ENCODE measurements around the gene SMAD2. TPM values are rescaled to one million over a fixed set of nuclear protein-coding genes. Genes with fewer than 3 reads are reported as not detected.

SMAD2 gene
- total RNA-seq, 1 experiment from 2014 or later, result 163 TPM

GRCh38 chr18:47901624-47902362 lies 28.7 kb downstream of the SMAD2 start:
- peak overlapping the region; percentile 97 for H3K27ac ChIP-seq (ENCODE audit: low read length)
- H3K9ac ChIP-seq (ENCODE audit: low read length), result peak overlapping the region; percentile 52
- no peak overlapping the region for H2AFZ ChIP-seq (ENCODE audit: low read length)
- H4K20me1 ChIP-seq (ENCODE audit: insufficient read depth, low read depth, low read length), result peaks cover 45% of the 10 kb centered on the region
- peak overlapping the region; percentile 55 for H3K4me3 ChIP-seq (ENCODE audit: low read length)
- DNase-seq, result peak; percentile 85
- peak overlapping the region; percentile 77 for H3K4me2 ChIP-seq (ENCODE audit: low read depth, low read length, poor library complexity, severe bottlenecking)
- peaks cover 100% of the 10 kb centered on the region for H3K79me2 ChIP-seq (ENCODE audit: low read length)
- no peaks in the 10 kb centered on the region for H3K27me3 ChIP-seq (ENCODE audit: low read length)
- H3K9me2 ChIP-seq (replicated peaks; ENCODE audit: insufficient read depth, low read length), result no peaks in the 10 kb centered on the region
- peaks cover 89% of the 10 kb centered on the region for H3K4me1 ChIP-seq (ENCODE audit: low read length)
- no peaks in the 10 kb centered on the region for H3K9me3 ChIP-seq (ENCODE audit: low read length)
- H3K36me3 ChIP-seq (ENCODE audit: insufficient read depth, low read length), result peaks cover 16% of the 10 kb centered on the region; the same call in 1 of the 2 replicates

GRCh38 chr18:47899107-47899840 lies 31.2 kb downstream of the SMAD2 start:
- H3K27ac ChIP-seq (ENCODE audit: low read length), result peak overlapping the region; percentile 97
- peak overlapping the region; percentile 27 for H3K4me2 ChIP-seq (ENCODE audit: low read depth, low read length, poor library complexity, severe bottlenecking)
- H3K27me3 ChIP-seq (ENCODE audit: low read length), result no peaks in the 10 kb centered on the region
- peaks cover 28% of the 10 kb centered on the region; the same call in 1 of the 2 replicates for H3K36me3 ChIP-seq (ENCODE audit: insufficient read depth, low read length)
- peak overlapping the region; percentile 11; the same call in 1 of the 2 replicates for H3K9ac ChIP-seq (ENCODE audit: low read length)
- peaks cover 77% of the 10 kb centered on the region for H3K4me1 ChIP-seq (ENCODE audit: low read length)
- H3K9me2 ChIP-seq (replicated peaks; ENCODE audit: insufficient read depth, low read length), result no peaks in the 10 kb centered on the region
- no peak for DNase-seq
- H3K79me2 ChIP-seq (ENCODE audit: low read length), result peaks cover 100% of the 10 kb centered on the region
- H3K9me3 ChIP-seq (ENCODE audit: low read length), result no peaks in the 10 kb centered on the region
- H3K4me3 ChIP-seq (ENCODE audit: low read length), result no peak overlapping the region
- peaks cover 37% of the 10 kb centered on the region for H4K20me1 ChIP-seq (ENCODE audit: insufficient read depth, low read depth, low read length)
- no peak overlapping the region for H2AFZ ChIP-seq (ENCODE audit: low read length)

- Histone ChIP-seq H3K4me3 (ENCODE audit: low read length) (no peak overlapping the region), H3K9me3 (ENCODE audit: low read length) (no peaks in the 10 kb centered on the region), H4K20me1 (ENCODE audit: insufficient read depth, low read depth, low read length) (peaks cover 35% of the 10 kb centered on the region), H3K27ac (ENCODE audit: low read length) (peak overlapping the region; percentile 97; the same call in 1 of the 2 replicates), H3K36me3 (ENCODE audit: insufficient read depth, low read length) (peaks cover 28% of the 10 kb centered on the region; the same call in 1 of the 2 replicates), H3K4me1 (ENCODE audit: low read length) (peaks cover 71% of the 10 kb centered on the region), H3K9ac (ENCODE audit: low read length) (no peak overlapping the region), H3K9me2 (replicated peaks; ENCODE audit: insufficient read depth, low read length) (no peaks in the 10 kb centered on the region), H3K4me2 (ENCODE audit: low read depth, low read length, poor library complexity, severe bottlenecking) (no peak overlapping the region), H3K79me2 (ENCODE audit: low read length) (peaks cover 100% of the 10 kb centered on the region), H3K27me3 (ENCODE audit: low read length) (no peaks in the 10 kb centered on the region), H2AFZ (ENCODE audit: low read length) (no peak overlapping the region)
- no peak for DNase-seq
Measured at GRCh38 chr18:47898696-47899095, 31.8 kb downstream of the SMAD2 start.

GRCh38 chr18:47898055-47898454 lies 32.4 kb downstream of the SMAD2 start:
- H4K20me1 ChIP-seq (ENCODE audit: insufficient read depth, low read depth, low read length), result peaks cover 35% of the 10 kb centered on the region
- H3K27me3 ChIP-seq (ENCODE audit: low read length), result no peaks in the 10 kb centered on the region
- H3K4me2 ChIP-seq (ENCODE audit: low read depth, low read length, poor library complexity, severe bottlenecking), result no peak overlapping the region
- H3K27ac ChIP-seq (ENCODE audit: low read length), result peak overlapping the region; percentile 97
- DNase-seq, result no peak
- no peak overlapping the region for H3K4me3 ChIP-seq (ENCODE audit: low read length)
- no peak overlapping the region for H3K9ac ChIP-seq (ENCODE audit: low read length)
- no peak overlapping the region for H2AFZ ChIP-seq (ENCODE audit: low read length)
- no peaks in the 10 kb centered on the region for H3K9me3 ChIP-seq (ENCODE audit: low read length)
- no peaks in the 10 kb centered on the region for H3K9me2 ChIP-seq (replicated peaks; ENCODE audit: insufficient read depth, low read length)
- H3K79me2 ChIP-seq (ENCODE audit: low read length), result peaks cover 100% of the 10 kb centered on the region
- H3K36me3 ChIP-seq (ENCODE audit: insufficient read depth, low read length), result peaks cover 33% of the 10 kb centered on the region; the same call in 1 of the 2 replicates
- H3K4me1 ChIP-seq (ENCODE audit: low read length), result peaks cover 64% of the 10 kb centered on the region

GRCh38 chr18:47895565-47896250 lies 34.8 kb downstream of the SMAD2 start:
- Histone ChIP-seq H2AFZ (ENCODE audit: low read length) (no peak overlapping the region), H3K79me2 (ENCODE audit: low read length) (peaks cover 100% of the 10 kb centered on the region), H3K27ac (ENCODE audit: low read length) (no peak overlapping the region; the same call in 1 of the 2 replicates), H3K9me2 (replicated peaks; ENCODE audit: insufficient read depth, low read length) (no peaks in the 10 kb centered on the region), H3K4me3 (ENCODE audit: low read length) (no peak overlapping the region), H3K9me3 (ENCODE audit: low read length) (no peaks in the 10 kb centered on the region), H3K4me1 (ENCODE audit: low read length) (peaks cover 41% of the 10 kb centered on the region), H3K36me3 (ENCODE audit: insufficient read depth, low read length) (peaks cover 36% of the 10 kb centered on the region; the same call in 1 of the 2 replicates), H4K20me1 (ENCODE audit: insufficient read depth, low read depth, low read length) (peaks cover 24% of the 10 kb centered on the region), H3K4me2 (ENCODE audit: low read depth, low read length, poor library complexity, severe bottlenecking) (no peak overlapping the region), H3K9ac (ENCODE audit: low read length) (no peak overlapping the region), H3K27me3 (ENCODE audit: low read length) (no peaks in the 10 kb centered on the region)
- DNase-seq, result no peak

- Histone ChIP-seq H2AFZ (ENCODE audit: low read length) (no peak overlapping the region), H3K4me3 (ENCODE audit: low read length) (no peak overlapping the region), H4K20me1 (ENCODE audit: insufficient read depth, low read depth, low read length) (peaks cover 19% of the 10 kb centered on the region), H3K9me2 (replicated peaks; ENCODE audit: insufficient read depth, low read length) (no peaks in the 10 kb centered on the region), H3K9me3 (ENCODE audit: low read length) (no peaks in the 10 kb centered on the region), H3K79me2 (ENCODE audit: low read length) (peaks cover 98% of the 10 kb centered on the region), H3K4me1 (ENCODE audit: low read length) (peaks cover 26% of the 10 kb centered on the region), H3K9ac (ENCODE audit: low read length) (no peak overlapping the region), H3K27ac (ENCODE audit: low read length) (peak overlapping the region; percentile 25; the same call in 1 of the 2 replicates), H3K36me3 (ENCODE audit: insufficient read depth, low read length) (peaks cover 42% of the 10 kb centered on the region; the same call in 1 of the 2 replicates), H3K4me2 (ENCODE audit: low read depth, low read length, poor library complexity, severe bottlenecking) (no peak overlapping the region), H3K27me3 (ENCODE audit: low read length) (no peaks in the 10 kb centered on the region)
- no peak for DNase-seq
Measured at GRCh38 chr18:47893939-47894699, 36.3 kb downstream of the SMAD2 start.

GRCh38 chr18:47893047-47893446 lies 37.4 kb downstream of the SMAD2 start:
- H3K27me3 ChIP-seq (ENCODE audit: low read length), result no peaks in the 10 kb centered on the region
- DNase-seq, result no peak
- H3K79me2 ChIP-seq (ENCODE audit: low read length), result peaks cover 98% of the 10 kb centered on the region
- no peaks in the 10 kb centered on the region for H3K9me2 ChIP-seq (replicated peaks; ENCODE audit: insufficient read depth, low read length)
- H3K9me3 ChIP-seq (ENCODE audit: low read length), result no peaks in the 10 kb centered on the region
- H2AFZ ChIP-seq (ENCODE audit: low read length), result no peak overlapping the region
- H3K4me2 ChIP-seq (ENCODE audit: low read depth, low read length, poor library complexity, severe bottlenecking), result no peak overlapping the region
- no peak overlapping the region for H3K4me3 ChIP-seq (ENCODE audit: low read length)
- peaks cover 12% of the 10 kb centered on the region for H4K20me1 ChIP-seq (ENCODE audit: insufficient read depth, low read depth, low read length)
- H3K4me1 ChIP-seq (ENCODE audit: low read length), result peaks cover 20% of the 10 kb centered on the region
- peaks cover 46% of the 10 kb centered on the region; the same call in 1 of the 2 replicates for H3K36me3 ChIP-seq (ENCODE audit: insufficient read depth, low read length)
- no peak overlapping the region for H3K9ac ChIP-seq (ENCODE audit: low read length)
- no peak overlapping the region for H3K27ac ChIP-seq (ENCODE audit: low read length)

All from Karpas-422 (cell line).